Measurements from ENCODE around the gene VWA8. TPM values are rescaled to one million over a fixed set of nuclear protein-coding genes. Genes with fewer than 3 reads are reported as not detected.

Gene VWA8
- total and polyA plus RNA-seq, 2 of the 8 experiments (the other 6 are each of a cell fraction or from before 2014, with no cell fraction given) = 5.9 to 19.6 TPM

DNA sequence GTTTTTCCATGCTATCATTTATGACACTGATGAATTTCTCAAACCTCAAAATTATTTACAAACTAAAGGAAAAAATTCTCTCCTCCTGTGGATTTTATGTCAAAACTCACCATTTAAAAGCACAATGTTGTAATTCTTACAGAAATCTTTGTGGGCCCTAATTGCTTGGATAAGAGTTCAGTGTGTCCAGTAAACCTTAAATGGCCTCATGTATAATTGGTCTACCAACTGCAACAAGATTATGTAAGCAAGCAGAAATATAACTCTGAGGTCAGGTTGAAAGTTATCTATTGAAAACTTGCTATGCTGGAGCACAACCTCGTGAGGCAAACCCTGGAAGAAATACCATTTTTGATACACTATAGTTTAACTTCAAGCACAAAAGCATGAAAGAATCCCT, 22.0 kb downstream of the VWA8 start (continued):
- TF ChIP-seq, protein P1, sequence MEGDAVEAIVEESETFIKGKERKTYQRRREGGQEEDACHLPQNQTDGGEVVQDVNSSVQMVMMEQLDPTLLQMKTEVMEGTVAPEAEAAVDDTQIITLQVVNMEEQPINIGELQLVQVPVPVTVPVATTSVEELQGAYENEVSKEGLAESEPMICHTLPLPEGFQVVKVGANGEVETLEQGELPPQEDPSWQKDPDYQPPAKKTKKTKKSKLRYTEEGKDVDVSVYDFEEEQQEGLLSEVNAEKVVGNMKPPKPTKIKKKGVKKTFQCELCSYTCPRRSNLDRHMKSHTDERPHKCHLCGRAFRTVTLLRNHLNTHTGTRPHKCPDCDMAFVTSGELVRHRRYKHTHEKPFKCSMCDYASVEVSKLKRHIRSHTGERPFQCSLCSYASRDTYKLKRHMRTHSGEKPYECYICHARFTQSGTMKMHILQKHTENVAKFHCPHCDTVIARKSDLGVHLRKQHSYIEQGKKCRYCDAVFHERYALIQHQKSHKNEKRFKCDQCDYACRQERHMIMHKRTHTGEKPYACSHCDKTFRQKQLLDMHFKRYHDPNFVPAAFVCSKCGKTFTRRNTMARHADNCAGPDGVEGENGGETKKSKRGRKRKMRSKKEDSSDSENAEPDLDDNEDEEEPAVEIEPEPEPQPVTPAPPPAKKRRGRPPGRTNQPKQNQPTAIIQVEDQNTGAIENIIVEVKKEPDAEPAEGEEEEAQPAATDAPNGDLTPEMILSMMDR (IDR thresholded peaks at IDR 0.05; ENCODE audit: control extremely low read depth in 1 of 3, insufficient read depth in 1 of 3, low read depth in 1 of 3, low read length in 3 of 3) = no peak
- TF ChIP-seq BACH1 (IDR thresholded peaks at IDR 0.05; ENCODE audit: low read length) (no peak), SP4 (IDR thresholded peaks at IDR 0.05; ENCODE audit: low read length) (no peak), SAP30 (IDR thresholded peaks at IDR 0.05; ENCODE audit: insufficient read depth, insufficient replicate concordance, low read length) (no peak), CHD1 (IDR thresholded peaks at IDR 0.05; ENCODE audit: low read depth, low read length) (no peak), CREB1 (IDR thresholded peaks at IDR 0.05) (no peak), MAFK (IDR thresholded peaks at IDR 0.05; ENCODE audit: low read depth, low read length) (no peak)
